A673 (cell line): ENCODE measurements around the gene TM2D3. TPM values are rescaled to one million over a fixed set of nuclear protein-coding genes. Genes with fewer than 3 reads are reported as not detected.
A peak's percentile ranks its signal among the peaks of the same experiment; 100 is the strongest.

Source experiments
- Bru-seq: library from RNA; stranded (reverse); fragments of 400-500 nt; gene quantifications from one replicate; lab custom pipeline; 2021; lab: Mats Ljungman, UMichigan
- BruChase-seq, 2 experiments: library from RNA; stranded (reverse); fragments of 400-500 nt; gene quantifications; one replicate each; lab custom pipeline; 2021; lab: Mats Ljungman, UMichigan
- BruUV-seq: library from RNA; stranded (reverse); fragments of 400-500 nt; replicated peaks from 2 replicates; lab custom pipeline; 2021; lab: Mats Ljungman, UMichigan
- CTCF ChIA-PET: fragments of 300-600 bp; sonication (Branson Sonifier 250); formaldehyde crosslinking; loops from one replicate; lab custom pipeline; 2022; ENCODE audit warnings: antibody characterized with exemption; lab: Charles Lee
- POLR2A ChIA-PET: fragments of 300-600 bp; sonication (Branson Sonifier 250); formaldehyde crosslinking; loops from one replicate; lab custom pipeline; 2022; ENCODE audit warnings: antibody characterized with exemption; ENCODE audit not compliant: low non-redundant PET; lab: Charles Lee
- DNase-seq: peaks from one replicate; pipeline ENCODE4 v3.0.0-alpha.2; 2015; ENCODE audit warnings: low spot score
- H3K27ac ChIP-seq: fragments of 200-600 bp; sonication (generic); 2 replicates; pipeline ENCODE4 v1.5.1; 2016; ENCODE audit warnings: mixed run types, low read depth, mild to moderate bottlenecking, mixed read lengths, antibody characterized with exemption, low read length; ENCODE audit not compliant: poor library complexity, severe bottlenecking
- H3K27me3 ChIP-seq: fragments of 200-600 bp; sonication (generic); replicated peaks from 2 replicates; pipeline ENCODE4 v1.6.1; 2017; ENCODE audit warnings: mixed run types, low read depth, mild to moderate bottlenecking, mixed read lengths, antibody characterized with exemption, low read length; ENCODE audit not compliant: insufficient read depth, poor library complexity
- H3K36me3 ChIP-seq: fragments of 200-600 bp; sonication (generic); 2 replicates; pipeline ENCODE4 v1.6.1; 2016; ENCODE audit warnings: mixed run types, mild to moderate bottlenecking, mixed read lengths, antibody characterized with exemption, low read length; ENCODE audit not compliant: insufficient read depth, poor library complexity, severe bottlenecking
- H3K4me1 ChIP-seq: fragments of 200-600 bp; sonication (generic); 2 replicates; pipeline ENCODE4 v1.6.1; 2017; ENCODE audit warnings: mixed run types, mild to moderate bottlenecking, mixed read lengths, antibody characterized with exemption, low read length; ENCODE audit not compliant: insufficient read depth, poor library complexity, severe bottlenecking
- H3K4me3 ChIP-seq: fragments of 200-600 bp; sonication (generic); 2 replicates; pipeline ENCODE4 v1.5.1; 2016; ENCODE audit warnings: low read depth, mixed run types, mild to moderate bottlenecking, mixed read lengths, low read length; ENCODE audit not compliant: poor library complexity, severe bottlenecking
- H3K9me3 ChIP-seq: fragments of 200-600 bp; sonication (generic); 2 replicates; pipeline ENCODE4 v1.6.1; 2016; ENCODE audit warnings: mixed run types, low read depth, mild to moderate bottlenecking, mixed read lengths, antibody characterized with exemption, low read length; ENCODE audit not compliant: poor library complexity, severe bottlenecking
- CTCF ChIP-seq: fragments of 300-800, 200-600 bp; sonication (generic); conservative IDR thresholded peaks from 2 replicates; pipeline ENCODE4 v1.5.1; 2017; ENCODE audit warnings: low read depth, mild to moderate bottlenecking, antibody characterized with exemption, low read length, moderate library complexity, mixed read lengths
- EZH2 ChIP-seq: fragments of 200-600 bp; sonication (generic); IDR thresholded peaks from 2 replicates; pipeline ENCODE4 v1.6.1; 2017; ENCODE audit warnings: borderline replicate concordance, low read depth, mild to moderate bottlenecking, mixed read lengths, antibody characterized with exemption, low read length; ENCODE audit not compliant: poor library complexity, severe bottlenecking
- intact Hi-C: fragments of 100-400 bp; cut with micrococcal nuclease; formaldehyde crosslinking; loops from one replicate; pipeline ENCODE4 v1.10.0; 2022; ENCODE audit not compliant: unreplicated experiment
- long read RNA-seq: library from polyadenylated mRNA; stranded (forward); transcript quantifications from one replicate; pipeline ENCODE4 v2.0.0, GENCODE V29; 2022
- total RNA-seq: library from RNA; stranded (reverse); gene quantifications from 2 replicates; pipeline ENCODE4 v1.2.3, GENCODE V29; 2021

Gene TM2D3
- total RNA-seq (49.4 and 50.7 TPM in 2 replicates), Bru-seq, nascent RNA (percentile 91 among the genes with signal in this experiment), BruChase-seq, experiment 1, labeled RNA remaining after a 2-hour chase (percentile 88 among the genes with signal in this experiment), BruChase-seq, experiment 2, labeled RNA remaining after a 6-hour chase (percentile 78 among the genes with signal in this experiment)
- long read RNA-seq, transcript TM2D3-202 (5 exons, 1,329 nt): major isoform, 36 of 74 reads
- long read RNA-seq, transcript TM2D3-201 (6 exons, 1,381 nt): minor isoform, 21 of 74 reads
- long read RNA-seq, partial matches to known transcripts: 0 of 74 reads
- long read RNA-seq, other reads (novel, unspliced or antisense): 9 of 74 reads

- H3K9me3 ChIP-seq: no peaks in the 10 kb centered on the region
- ChIA-PET POLR2A (no interaction called here), CTCF (no interaction called here)
- no peak for TF ChIP-seq EZH2
- TF ChIP-seq CTCF: peak; percentile 71
- intact Hi-C loops: no loop called here
- peak; percentile 95 for DNase-seq
- H3K4me3 ChIP-seq: peak within 1 kb of the TSS; percentile 71
- H3K4me1 ChIP-seq: peaks cover 30% of the 10 kb centered on the region
- peaks cover 30% of the 10 kb centered on the region for H3K36me3 ChIP-seq
- H3K27ac ChIP-seq: peak within 1 kb of the TSS; percentile 94
- H3K27me3 ChIP-seq: no peaks in the 10 kb centered on the region
- no TSS peak for BruUV-seq
Observed at GRCh38 chr15:101652098-101652785, at the start of gene TM2D3. TM2D3 (minus strand) TSS chr15:101652381; CDS start chr15:101652361, 20 bp downstream.

- Histone ChIP-seq H3K27me3 (no peaks in the 10 kb centered on the region), H3K4me3 (no peak overlapping the region), H3K9me3 (no peaks in the 10 kb centered on the region), H3K27ac (no peak overlapping the region), H3K4me1 (no peaks in the 10 kb centered on the region), H3K36me3 (peaks cover 5% of the 10 kb centered on the region)
- TF ChIP-seq EZH2: no peak
- TF ChIP-seq CTCF: no peak
- DNase-seq: no peak
- intact Hi-C loops: no loop called here
- ChIA-PET CTCF (no interaction called here), POLR2A (no interaction called here)
- BruUV-seq: no TSS peak
Observed at GRCh38 chr15:101698314-101698713, 46.1 kb upstream of the TM2D3 start.

- H3K4me1 ChIP-seq: no peaks in the 10 kb centered on the region
- no peak for DNase-seq
- TF ChIP-seq CTCF (no peak), EZH2 (no peak)
- ChIA-PET CTCF (no interaction called here), POLR2A (no interaction called here)
- no peaks in the 10 kb centered on the region for H3K27me3 ChIP-seq
- intact Hi-C loops: no loop called here
- no TSS peak for BruUV-seq
- H3K36me3 ChIP-seq: peaks cover 5% of the 10 kb centered on the region
- no peak overlapping the region for H3K4me3 ChIP-seq
- no peaks in the 10 kb centered on the region for H3K9me3 ChIP-seq
- H3K27ac ChIP-seq: no peak overlapping the region
Observed at GRCh38 chr15:101697488-101697887, 45.3 kb upstream of the TM2D3 start.
